GM23338 (cell line): Measurements from ENCODE around the gene HSPA12A. TPM values are rescaled to one million over a fixed set of nuclear protein-coding genes. Genes with fewer than 3 reads are reported as not detected.

ENCODE experiments used
- ATAC-seq: fragments of 200-7000 bp; cut with Tn5 transposase; 3 replicates; pipeline ENCODE4 v1.9.1; 2020
- DNase-seq: peaks from one replicate; pipeline ENCODE4 v3.0.0-alpha.2; 2015; ENCODE audit warnings: low spot score
- H2AFZ ChIP-seq: fragments of 200-600 bp; sonication (generic); 2 replicates; pipeline ENCODE4 v1.8.0; 2016; ENCODE audit warnings: antibody characterized with exemption, mild to moderate bottlenecking, moderate library complexity
- H3F3A ChIP-seq: fragments of 200-600 bp; sonication (generic); replicated peaks from 2 replicates; pipeline ENCODE4 v1.8.0; 2017; ENCODE audit warnings: antibody characterized with exemption, mixed run types, low read depth
- H3K27ac ChIP-seq: fragments of 200-600 bp; sonication (generic); 2 replicates; pipeline ENCODE4 v1.6.1; 2016; ENCODE audit warnings: low read depth
- H3K27me3 ChIP-seq: fragments of 200-600 bp; sonication (generic); 2 replicates; pipeline ENCODE4 v1.8.0; 2016; ENCODE audit warnings: mild to moderate bottlenecking, mixed run types, moderate library complexity; ENCODE audit not compliant: insufficient read depth
- H3K36me3 ChIP-seq: fragments of 200-600 bp; sonication (generic); 2 replicates; pipeline ENCODE4 v1.8.0; 2016; ENCODE audit warnings: mild to moderate bottlenecking; ENCODE audit not compliant: insufficient read depth
- H3K4me1 ChIP-seq: fragments of 200-600 bp; sonication (generic); 2 replicates; pipeline ENCODE4 v1.8.0; 2016; ENCODE audit warnings: mild to moderate bottlenecking, moderate library complexity; ENCODE audit not compliant: insufficient read depth
- H3K4me2 ChIP-seq: fragments of 200-600 bp; sonication (generic); 2 replicates; pipeline ENCODE4 v1.7.1; 2017; ENCODE audit warnings: mixed run types
- H3K4me3 ChIP-seq: fragments of 200-600 bp; sonication (generic); 2 replicates; pipeline ENCODE4 v1.6.1; 2016; ENCODE audit warnings: mixed run types
- H3K79me2 ChIP-seq: fragments of 200-600 bp; sonication (generic); replicated peaks from 2 replicates; pipeline ENCODE4 v1.8.0; 2017; ENCODE audit warnings: mild to moderate bottlenecking; ENCODE audit not compliant: insufficient read depth
- H3K9me2 ChIP-seq: fragments of 200-600 bp; sonication (generic); 2 replicates; pipeline ENCODE4 v1.8.0; 2017; ENCODE audit not compliant: insufficient read depth
- H4K20me1 ChIP-seq: fragments of 200-600 bp; sonication (generic); replicated peaks from 2 replicates; pipeline ENCODE4 v1.8.0; 2017; ENCODE audit warnings: mild to moderate bottlenecking; ENCODE audit not compliant: insufficient read depth
- H3K27ac Mint-ChIP-seq: 2 replicates; pipeline ENCODE4 v1.8.0; 2020; ENCODE audit warnings: inconsistent platforms, mild to moderate bottlenecking, moderate library complexity, mixed read lengths
- H3K27me3 Mint-ChIP-seq: 3 replicates; pipeline ENCODE4 v1.8.0; 2022; ENCODE audit warnings: low read depth, mild to moderate bottlenecking, moderate library complexity, mixed read lengths, inconsistent platforms; ENCODE audit not compliant: insufficient read depth, poor library complexity
- H3K36me3 Mint-ChIP-seq: 3 replicates; pipeline ENCODE4 v1.8.0; 2021; ENCODE audit warnings: low read depth, mild to moderate bottlenecking, inconsistent platforms, moderate library complexity, mixed read lengths
- H3K4me1 Mint-ChIP-seq: 3 replicates; pipeline ENCODE4 v1.8.0; 2020; ENCODE audit warnings: mild to moderate bottlenecking, inconsistent platforms, mixed read lengths
- H3K4me3 Mint-ChIP-seq: 3 replicates; pipeline ENCODE4 v1.8.0; 2021; ENCODE audit warnings: moderate library complexity, mild to moderate bottlenecking, inconsistent platforms, mixed read lengths
- H3K9me3 Mint-ChIP-seq: 3 replicates; pipeline ENCODE4 v1.8.0; 2020; ENCODE audit warnings: moderate library complexity, mild to moderate bottlenecking, inconsistent platforms, mixed read lengths
- CREB1 ChIP-seq: fragments of 250-450 bp; sonication (Bioruptor Pico); IDR thresholded peaks from 2 replicates; pipeline ENCODE4 v1.5.0; 2020; ENCODE audit warnings: low read depth, mild to moderate bottlenecking, moderate library complexity
- EZH2 ChIP-seq: fragments of 200-600 bp; sonication (generic); IDR thresholded peaks from one replicate; pipeline ENCODE4 v1.8.0; 2017; ENCODE audit warnings: antibody characterized with exemption, mild to moderate bottlenecking, low read depth; ENCODE audit not compliant: unreplicated experiment
- EZH2phosphoT487 ChIP-seq: fragments of 200-600 bp; sonication (generic); IDR thresholded peaks from one replicate; pipeline ENCODE4 v1.8.1; 2018; ENCODE audit warnings: antibody characterized with exemption; ENCODE audit not compliant: unreplicated experiment
- JUNB ChIP-seq: IDR thresholded peaks from one replicate; pipeline ENCODE4 v1.6.1; 2016; ENCODE audit warnings: antibody characterized with exemption; ENCODE audit not compliant: unreplicated experiment
- NANOG ChIP-seq: IDR thresholded peaks from 2 replicates; pipeline ENCODE4 v1.6.1; 2016; ENCODE audit warnings: antibody characterized with exemption, borderline replicate concordance
- POLR2AphosphoS5 ChIP-seq: IDR thresholded peaks from 2 replicates; pipeline ENCODE4 v1.6.1; 2016; ENCODE audit warnings: antibody characterized with exemption, low read depth
- STAT1 ChIP-seq: IDR thresholded peaks from one replicate; pipeline ENCODE4 v1.6.1; 2016; ENCODE audit warnings: antibody characterized with exemption; ENCODE audit not compliant: unreplicated experiment
- ZNF114 ChIP-seq: fragments of 250-450 bp; sonication (Bioruptor Pico); IDR thresholded peaks from 2 replicates; pipeline ENCODE4 v1.5.0; 2020; ENCODE audit warnings: mild to moderate bottlenecking, moderate library complexity
- ZNF331 ChIP-seq: fragments of 250-450 bp; sonication (Bioruptor Pico); IDR thresholded peaks from 2 replicates; pipeline ENCODE4 v1.5.0; 2020; ENCODE audit warnings: low read depth, mild to moderate bottlenecking, moderate library complexity
- polyA plus RNA-seq: library from polyadenylated mRNA; unstranded; fragments of >200 nt; fragmentation: Nextera tagmentation; extraction: Ambion mirVana; gene quantifications from 2 replicates; pipeline ENCODE4 v1.2.1, GENCODE V29; 2016
- total RNA-seq: library from RNA; depleted of rRNA; stranded (reverse); fragments of >200 nt; shearing (Covaris generic); gene quantifications from 2 replicates; pipeline ENCODE4 v1.2.3, GENCODE V29; 2014
- TF ChIP-seq, protein P1 (sequence below): IDR thresholded peaks from 2 replicates; pipeline ENCODE4 v1.6.1; 2016; ENCODE audit warnings: antibody characterized with exemption
- TF ChIP-seq, protein P2 (sequence below): IDR thresholded peaks from one replicate; pipeline ENCODE4 v1.6.1; 2018; ENCODE audit warnings: antibody characterized with exemption; ENCODE audit not compliant: unreplicated experiment
- TF ChIP-seq, protein P3 (sequence below), 2 experiments: fragments of 200-600 bp in 1 of 2; sonication (generic) in 1 of 2; conservative IDR thresholded peaks; 2 replicates each; pipeline versions ENCODE4 v1.5.1 to v1.6.1; 2016 to 2017; ENCODE audit warnings: antibody characterized with exemption in 2 of 2, low read depth in 2 of 2, mild to moderate bottlenecking in 2 of 2, moderate library complexity in 1 of 2

The HSPA12A gene
- total and polyA plus RNA-seq, 2 experiments from 2014 or later: 4.4 to 6.3 TPM

DNA sequence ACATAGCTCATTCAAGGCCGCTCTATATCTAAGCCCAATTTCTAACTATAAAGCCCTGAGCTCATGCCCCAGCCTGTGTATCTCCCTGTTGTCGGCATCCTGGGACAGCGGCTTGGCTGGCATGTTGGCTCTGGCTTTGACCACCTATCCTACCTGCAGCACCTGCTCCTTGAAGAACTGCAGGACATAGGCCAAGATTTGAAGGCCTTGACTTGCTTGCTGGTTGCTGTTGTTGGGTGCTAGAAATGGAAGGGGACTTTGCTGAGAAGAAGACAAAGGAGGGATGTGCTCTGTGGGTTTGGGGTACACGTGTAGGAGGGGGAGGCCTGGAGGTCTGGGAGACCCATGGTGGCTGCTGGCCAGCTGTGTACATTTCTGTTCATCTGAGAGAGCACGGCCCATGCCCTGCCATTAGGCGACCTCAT, 110.5 kb downstream of the HSPA12A start:
- H3K9me3 Mint-ChIP-seq: no peaks in the 10 kb centered on the region; the same call in 2 of the 3 replicates
- no peaks in the 10 kb centered on the region for H3K27me3 Mint-ChIP-seq
- H3K27ac Mint-ChIP-seq: no peak overlapping the region
- Histone ChIP-seq H3K79me2 (no peaks in the 10 kb centered on the region), H3F3A (0 out of 2 replicates have a peak, but pooled peaks cover 2% of the 10 kb centered on the region), H3K9me2 (no peaks in the 10 kb centered on the region), H3K27me3 (0 out of 2 replicates have a peak, but pooled peaks cover 3% of the 10 kb centered on the region), H3K27ac (no peak overlapping the region), H3K4me2 (no peak overlapping the region), H2AFZ (no peak overlapping the region), H4K20me1 (no peaks in the 10 kb centered on the region), H3K4me1 (no peaks in the 10 kb centered on the region), H3K36me3 (no peaks in the 10 kb centered on the region), H3K4me3 (no peak overlapping the region)
- TF ChIP-seq ZNF331: no peak
- H3K36me3 Mint-ChIP-seq: no peaks in the 10 kb centered on the region
- H3K4me1 Mint-ChIP-seq: no peaks in the 10 kb centered on the region
- ATAC-seq (no peak), DNase-seq (no peak)
- no peak overlapping the region for H3K4me3 Mint-ChIP-seq

DNA sequence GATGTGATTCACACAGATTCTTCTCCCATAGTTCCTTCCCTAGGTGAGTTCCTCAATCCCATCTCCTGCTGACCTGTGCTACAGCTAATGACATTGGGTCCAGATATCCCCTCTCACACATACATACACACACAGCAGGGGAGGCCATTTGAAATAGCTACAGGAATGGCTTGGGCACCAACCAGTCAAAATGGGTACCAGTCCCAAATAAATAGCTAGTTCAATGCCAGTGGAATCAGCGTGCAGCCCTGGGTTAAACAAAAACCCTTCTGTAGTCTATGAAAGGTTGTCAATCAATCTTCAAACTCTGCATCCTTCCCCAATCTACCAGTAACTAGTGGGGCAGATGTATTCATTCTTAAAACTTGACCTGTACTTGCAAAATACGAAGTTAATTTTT, 112.3 kb downstream of the HSPA12A start:
- H3K27ac Mint-ChIP-seq: no peak overlapping the region
- Histone ChIP-seq H3K4me3 (no peak overlapping the region), H2AFZ (no peak overlapping the region; the same call in 1 of the 2 replicates), H3K9me2 (no peaks in the 10 kb centered on the region), H3K4me1 (no peaks in the 10 kb centered on the region), H3K4me2 (no peak overlapping the region), H3K27ac (no peak overlapping the region), H4K20me1 (no peaks in the 10 kb centered on the region), H3K79me2 (no peaks in the 10 kb centered on the region), H3K27me3 (0 out of 2 replicates have a peak, but pooled peaks cover 3% of the 10 kb centered on the region), H3K36me3 (no peaks in the 10 kb centered on the region), H3F3A (0 out of 2 replicates have a peak, but pooled peaks cover 2% of the 10 kb centered on the region)
- no peak for DNase-seq
- ATAC-seq: no peak
- H3K4me1 Mint-ChIP-seq: no peaks in the 10 kb centered on the region
- peaks cover 2% of the 10 kb centered on the region for H3K27me3 Mint-ChIP-seq
- H3K4me3 Mint-ChIP-seq: no peak overlapping the region
- H3K36me3 Mint-ChIP-seq: no peaks in the 10 kb centered on the region
- H3K9me3 Mint-ChIP-seq: no peaks in the 10 kb centered on the region; the same call in 2 of the 3 replicates
- TF ChIP-seq CREB1 (CRISPR knock-in tag): no peak
- TF ChIP-seq EZH2phosphoT487: no peak
- TF ChIP-seq EZH2: no peak
- TF ChIP-seq, protein P1, sequence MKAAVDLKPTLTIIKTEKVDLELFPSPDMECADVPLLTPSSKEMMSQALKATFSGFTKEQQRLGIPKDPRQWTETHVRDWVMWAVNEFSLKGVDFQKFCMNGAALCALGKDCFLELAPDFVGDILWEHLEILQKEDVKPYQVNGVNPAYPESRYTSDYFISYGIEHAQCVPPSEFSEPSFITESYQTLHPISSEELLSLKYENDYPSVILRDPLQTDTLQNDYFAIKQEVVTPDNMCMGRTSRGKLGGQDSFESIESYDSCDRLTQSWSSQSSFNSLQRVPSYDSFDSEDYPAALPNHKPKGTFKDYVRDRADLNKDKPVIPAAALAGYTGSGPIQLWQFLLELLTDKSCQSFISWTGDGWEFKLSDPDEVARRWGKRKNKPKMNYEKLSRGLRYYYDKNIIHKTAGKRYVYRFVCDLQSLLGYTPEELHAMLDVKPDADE: no peak

DNA sequence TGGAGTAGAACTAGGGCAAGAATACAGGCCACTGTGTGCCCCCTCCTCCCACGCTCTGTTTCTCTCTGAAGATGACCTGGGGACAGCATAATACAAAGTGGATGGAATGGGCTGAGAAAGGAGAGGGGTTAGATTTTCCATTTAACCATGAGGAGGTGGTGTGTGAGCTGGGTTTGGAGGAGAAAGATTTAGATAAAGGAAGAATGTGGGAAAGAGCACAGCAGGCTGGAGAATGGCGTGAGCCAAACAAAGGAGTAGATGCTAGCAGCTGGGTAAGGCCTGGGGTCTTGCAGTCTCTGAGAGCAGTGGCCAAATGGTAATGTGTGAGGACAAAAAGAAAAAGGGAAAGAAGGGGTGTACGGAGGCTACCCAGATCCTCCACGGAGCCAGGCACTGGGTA, 113.0 kb downstream of the HSPA12A start:
- Mint-ChIP-seq H3K9me3 (no peaks in the 10 kb centered on the region; the same call in 2 of the 3 replicates), H3K27me3 (peaks cover 2% of the 10 kb centered on the region), H3K27ac (no peak overlapping the region), H3K4me1 (no peaks in the 10 kb centered on the region), H3K36me3 (no peaks in the 10 kb centered on the region), H3K4me3 (no peak overlapping the region)
- no peak overlapping the region for H3K27ac ChIP-seq
- 0 out of 2 replicates have a peak, but pooled peaks cover 3% of the 10 kb centered on the region for H3K27me3 ChIP-seq
- H3K79me2 ChIP-seq: no peaks in the 10 kb centered on the region
- H3K36me3 ChIP-seq: no peaks in the 10 kb centered on the region
- 0 out of 2 replicates have a peak, but pooled peaks cover 2% of the 10 kb centered on the region for H3F3A ChIP-seq
- peak overlapping the region; percentile 38; the same call in 1 of the 2 replicates for H2AFZ ChIP-seq
- H3K4me3 ChIP-seq: no peak overlapping the region
- no peaks in the 10 kb centered on the region for H4K20me1 ChIP-seq
- TF ChIP-seq STAT1: no peak
- TF ChIP-seq, protein P1: no peak
- no peak for TF ChIP-seq ZNF114 (CRISPR knock-in tag)
- no peak for TF ChIP-seq NANOG
- no peak for TF ChIP-seq CREB1 (CRISPR knock-in tag)
- TF ChIP-seq, protein P2, sequence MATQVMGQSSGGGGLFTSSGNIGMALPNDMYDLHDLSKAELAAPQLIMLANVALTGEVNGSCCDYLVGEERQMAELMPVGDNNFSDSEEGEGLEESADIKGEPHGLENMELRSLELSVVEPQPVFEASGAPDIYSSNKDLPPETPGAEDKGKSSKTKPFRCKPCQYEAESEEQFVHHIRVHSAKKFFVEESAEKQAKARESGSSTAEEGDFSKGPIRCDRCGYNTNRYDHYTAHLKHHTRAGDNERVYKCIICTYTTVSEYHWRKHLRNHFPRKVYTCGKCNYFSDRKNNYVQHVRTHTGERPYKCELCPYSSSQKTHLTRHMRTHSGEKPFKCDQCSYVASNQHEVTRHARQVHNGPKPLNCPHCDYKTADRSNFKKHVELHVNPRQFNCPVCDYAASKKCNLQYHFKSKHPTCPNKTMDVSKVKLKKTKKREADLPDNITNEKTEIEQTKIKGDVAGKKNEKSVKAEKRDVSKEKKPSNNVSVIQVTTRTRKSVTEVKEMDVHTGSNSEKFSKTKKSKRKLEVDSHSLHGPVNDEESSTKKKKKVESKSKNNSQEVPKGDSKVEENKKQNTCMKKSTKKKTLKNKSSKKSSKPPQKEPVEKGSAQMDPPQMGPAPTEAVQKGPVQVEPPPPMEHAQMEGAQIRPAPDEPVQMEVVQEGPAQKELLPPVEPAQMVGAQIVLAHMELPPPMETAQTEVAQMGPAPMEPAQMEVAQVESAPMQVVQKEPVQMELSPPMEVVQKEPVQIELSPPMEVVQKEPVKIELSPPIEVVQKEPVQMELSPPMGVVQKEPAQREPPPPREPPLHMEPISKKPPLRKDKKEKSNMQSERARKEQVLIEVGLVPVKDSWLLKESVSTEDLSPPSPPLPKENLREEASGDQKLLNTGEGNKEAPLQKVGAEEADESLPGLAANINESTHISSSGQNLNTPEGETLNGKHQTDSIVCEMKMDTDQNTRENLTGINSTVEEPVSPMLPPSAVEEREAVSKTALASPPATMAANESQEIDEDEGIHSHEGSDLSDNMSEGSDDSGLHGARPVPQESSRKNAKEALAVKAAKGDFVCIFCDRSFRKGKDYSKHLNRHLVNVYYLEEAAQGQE: no peak
- TF ChIP-seq, protein P3, sequence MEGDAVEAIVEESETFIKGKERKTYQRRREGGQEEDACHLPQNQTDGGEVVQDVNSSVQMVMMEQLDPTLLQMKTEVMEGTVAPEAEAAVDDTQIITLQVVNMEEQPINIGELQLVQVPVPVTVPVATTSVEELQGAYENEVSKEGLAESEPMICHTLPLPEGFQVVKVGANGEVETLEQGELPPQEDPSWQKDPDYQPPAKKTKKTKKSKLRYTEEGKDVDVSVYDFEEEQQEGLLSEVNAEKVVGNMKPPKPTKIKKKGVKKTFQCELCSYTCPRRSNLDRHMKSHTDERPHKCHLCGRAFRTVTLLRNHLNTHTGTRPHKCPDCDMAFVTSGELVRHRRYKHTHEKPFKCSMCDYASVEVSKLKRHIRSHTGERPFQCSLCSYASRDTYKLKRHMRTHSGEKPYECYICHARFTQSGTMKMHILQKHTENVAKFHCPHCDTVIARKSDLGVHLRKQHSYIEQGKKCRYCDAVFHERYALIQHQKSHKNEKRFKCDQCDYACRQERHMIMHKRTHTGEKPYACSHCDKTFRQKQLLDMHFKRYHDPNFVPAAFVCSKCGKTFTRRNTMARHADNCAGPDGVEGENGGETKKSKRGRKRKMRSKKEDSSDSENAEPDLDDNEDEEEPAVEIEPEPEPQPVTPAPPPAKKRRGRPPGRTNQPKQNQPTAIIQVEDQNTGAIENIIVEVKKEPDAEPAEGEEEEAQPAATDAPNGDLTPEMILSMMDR (conservative IDR thresholded peaks at IDR 0.05; ENCODE audit: low read depth in 2 of 2): no peak
- no peak for TF ChIP-seq ZNF331
- no peak for TF ChIP-seq EZH2
- TF ChIP-seq EZH2phosphoT487: no peak
- TF ChIP-seq POLR2AphosphoS5: no peak
- TF ChIP-seq JUNB: no peak
- H3K4me1 ChIP-seq: no peaks in the 10 kb centered on the region
- H3K9me2 ChIP-seq: no peaks in the 10 kb centered on the region
- DNase-seq (no peak), ATAC-seq (no peak)
- H3K4me2 ChIP-seq: no peak overlapping the region
